ENCODE data around the gene FAM216B.

DNA sequence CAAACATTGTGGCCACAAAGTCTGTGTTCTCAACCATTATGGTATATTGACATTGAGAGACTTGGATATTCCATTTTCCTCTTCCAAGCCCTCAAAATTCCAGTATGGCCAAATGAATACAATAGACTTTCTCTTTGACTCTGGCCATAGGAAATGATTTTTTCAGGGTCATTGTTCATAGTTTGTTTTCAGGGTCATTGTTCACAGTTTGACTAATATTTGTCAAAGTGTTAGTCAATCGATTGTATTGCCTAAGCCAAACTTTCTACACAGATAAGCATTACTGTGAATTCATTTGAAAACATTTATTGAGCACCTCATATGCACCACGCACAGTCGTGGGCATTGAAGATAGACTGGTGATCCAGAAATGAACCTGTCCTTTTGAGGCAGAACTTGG, 22.9 kb upstream of the FAM216B start:
- TF ChIP-seq, protein P1, sequence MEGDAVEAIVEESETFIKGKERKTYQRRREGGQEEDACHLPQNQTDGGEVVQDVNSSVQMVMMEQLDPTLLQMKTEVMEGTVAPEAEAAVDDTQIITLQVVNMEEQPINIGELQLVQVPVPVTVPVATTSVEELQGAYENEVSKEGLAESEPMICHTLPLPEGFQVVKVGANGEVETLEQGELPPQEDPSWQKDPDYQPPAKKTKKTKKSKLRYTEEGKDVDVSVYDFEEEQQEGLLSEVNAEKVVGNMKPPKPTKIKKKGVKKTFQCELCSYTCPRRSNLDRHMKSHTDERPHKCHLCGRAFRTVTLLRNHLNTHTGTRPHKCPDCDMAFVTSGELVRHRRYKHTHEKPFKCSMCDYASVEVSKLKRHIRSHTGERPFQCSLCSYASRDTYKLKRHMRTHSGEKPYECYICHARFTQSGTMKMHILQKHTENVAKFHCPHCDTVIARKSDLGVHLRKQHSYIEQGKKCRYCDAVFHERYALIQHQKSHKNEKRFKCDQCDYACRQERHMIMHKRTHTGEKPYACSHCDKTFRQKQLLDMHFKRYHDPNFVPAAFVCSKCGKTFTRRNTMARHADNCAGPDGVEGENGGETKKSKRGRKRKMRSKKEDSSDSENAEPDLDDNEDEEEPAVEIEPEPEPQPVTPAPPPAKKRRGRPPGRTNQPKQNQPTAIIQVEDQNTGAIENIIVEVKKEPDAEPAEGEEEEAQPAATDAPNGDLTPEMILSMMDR (conservative IDR thresholded peaks at IDR 0.05; ENCODE audit: low read depth, low read length) = no peak
- no peak for TF ChIP-seq EZH2 (IDR thresholded peaks at IDR 0.05; ENCODE audit: borderline replicate concordance, low read depth, low read length, poor library complexity, severe bottlenecking)
